Measurements from ENCODE around the gene IL21R. TPM values are rescaled to one million over a fixed set of nuclear protein-coding genes. Genes with fewer than 3 reads are reported as not detected.

IL21R gene
- total and polyA plus RNA-seq, 10 of the 15 experiments (the other 5 are each of a cell fraction or from before 2014, with no cell fraction given): 5.3 to 138 (median 82.5) TPM

DNA sequence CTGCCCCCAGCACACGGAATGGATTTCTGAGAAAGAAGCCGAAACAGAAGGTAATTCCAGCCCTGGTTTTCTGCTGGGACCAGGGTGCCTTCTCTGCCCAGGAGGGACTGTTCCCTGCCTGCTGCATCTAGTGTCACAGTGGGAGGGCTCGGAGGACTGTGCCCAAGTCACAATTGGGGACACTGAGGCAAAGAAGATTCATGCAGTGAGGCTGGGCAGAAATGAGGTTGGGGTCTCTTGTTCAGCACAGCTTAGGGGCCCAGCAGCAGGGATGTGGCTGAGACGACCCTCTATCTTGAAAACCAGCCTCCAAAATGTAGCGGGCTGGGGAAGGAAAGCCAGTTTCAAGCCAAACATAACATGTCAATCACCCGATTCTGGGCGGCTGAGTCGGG is 592 bp downstream of the IL21R start (continued):
- TF ChIP-seq, protein P1, sequence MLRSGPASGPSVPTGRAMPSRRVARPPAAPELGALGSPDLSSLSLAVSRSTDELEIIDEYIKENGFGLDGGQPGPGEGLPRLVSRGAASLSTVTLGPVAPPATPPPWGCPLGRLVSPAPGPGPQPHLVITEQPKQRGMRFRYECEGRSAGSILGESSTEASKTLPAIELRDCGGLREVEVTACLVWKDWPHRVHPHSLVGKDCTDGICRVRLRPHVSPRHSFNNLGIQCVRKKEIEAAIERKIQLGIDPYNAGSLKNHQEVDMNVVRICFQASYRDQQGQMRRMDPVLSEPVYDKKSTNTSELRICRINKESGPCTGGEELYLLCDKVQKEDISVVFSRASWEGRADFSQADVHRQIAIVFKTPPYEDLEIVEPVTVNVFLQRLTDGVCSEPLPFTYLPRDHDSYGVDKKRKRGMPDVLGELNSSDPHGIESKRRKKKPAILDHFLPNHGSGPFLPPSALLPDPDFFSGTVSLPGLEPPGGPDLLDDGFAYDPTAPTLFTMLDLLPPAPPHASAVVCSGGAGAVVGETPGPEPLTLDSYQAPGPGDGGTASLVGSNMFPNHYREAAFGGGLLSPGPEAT (IDR thresholded peaks at IDR 0.05; ENCODE audit: low read depth): no peak
- TF ChIP-seq, protein P2, sequence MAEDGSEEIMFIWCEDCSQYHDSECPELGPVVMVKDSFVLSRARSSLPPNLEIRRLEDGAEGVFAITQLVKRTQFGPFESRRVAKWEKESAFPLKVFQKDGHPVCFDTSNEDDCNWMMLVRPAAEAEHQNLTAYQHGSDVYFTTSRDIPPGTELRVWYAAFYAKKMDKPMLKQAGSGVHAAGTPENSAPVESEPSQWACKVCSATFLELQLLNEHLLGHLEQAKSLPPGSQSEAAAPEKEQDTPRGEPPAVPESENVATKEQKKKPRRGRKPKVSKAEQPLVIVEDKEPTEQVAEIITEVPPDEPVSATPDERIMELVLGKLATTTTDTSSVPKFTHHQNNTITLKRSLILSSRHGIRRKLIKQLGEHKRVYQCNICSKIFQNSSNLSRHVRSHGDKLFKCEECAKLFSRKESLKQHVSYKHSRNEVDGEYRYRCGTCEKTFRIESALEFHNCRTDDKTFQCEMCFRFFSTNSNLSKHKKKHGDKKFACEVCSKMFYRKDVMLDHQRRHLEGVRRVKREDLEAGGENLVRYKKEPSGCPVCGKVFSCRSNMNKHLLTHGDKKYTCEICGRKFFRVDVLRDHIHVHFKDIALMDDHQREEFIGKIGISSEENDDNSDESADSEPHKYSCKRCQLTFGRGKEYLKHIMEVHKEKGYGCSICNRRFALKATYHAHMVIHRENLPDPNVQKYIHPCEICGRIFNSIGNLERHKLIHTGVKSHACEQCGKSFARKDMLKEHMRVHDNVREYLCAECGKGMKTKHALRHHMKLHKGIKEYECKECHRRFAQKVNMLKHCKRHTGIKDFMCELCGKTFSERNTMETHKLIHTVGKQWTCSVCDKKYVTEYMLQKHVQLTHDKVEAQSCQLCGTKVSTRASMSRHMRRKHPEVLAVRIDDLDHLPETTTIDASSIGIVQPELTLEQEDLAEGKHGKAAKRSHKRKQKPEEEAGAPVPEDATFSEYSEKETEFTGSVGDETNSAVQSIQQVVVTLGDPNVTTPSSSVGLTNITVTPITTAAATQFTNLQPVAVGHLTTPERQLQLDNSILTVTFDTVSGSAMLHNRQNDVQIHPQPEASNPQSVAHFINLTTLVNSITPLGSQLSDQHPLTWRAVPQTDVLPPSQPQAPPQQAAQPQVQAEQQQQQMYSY (CRISPR knock-in tag; IDR thresholded peaks at IDR 0.05): no peak
- TF ChIP-seq LARP7 (IDR thresholded peaks at IDR 0.05) (no peak), FOXK2 (IDR thresholded peaks at IDR 0.05) (no peak), PAX5 (IDR thresholded peaks at IDR 0.05; ENCODE audit: borderline replicate concordance, low read depth, low read length) (no peak), CBFB (IDR thresholded peaks at IDR 0.05; ENCODE audit: low read depth) (no peak), IRF4 (IDR thresholded peaks at IDR 0.05; ENCODE audit: low read depth, low read length) (no peak), STAT1 (conservative IDR thresholded peaks at IDR 0.05) (no peak), CHD1 (IDR thresholded peaks at IDR 0.05; ENCODE audit: low read depth, low read length) (peak; percentile 24; the same call in 1 of the 2 replicates), SREBF1 (IDR thresholded peaks at IDR 0.05; ENCODE audit: low read length) (no peak), NFXL1 (IDR thresholded peaks at IDR 0.05; ENCODE audit: borderline replicate concordance) (no peak), EGR1 (IDR thresholded peaks at IDR 0.05; ENCODE audit: borderline replicate concordance in 1 of 2, low read depth in 2 of 2, low read length in 2 of 2) (0 out of 3 replicates have a peak, but pooled peaks of 1 of the 2 experiments have one; percentile 8), POLR2A (IDR thresholded peaks at IDR 0.05; ENCODE audit: low read depth, low read length) (no peak), NR2C2 (IDR thresholded peaks at IDR 0.05; ENCODE audit: borderline replicate concordance, control insufficient read depth, insufficient read length, low read depth) (no peak)
- TF ChIP-seq, protein P3, sequence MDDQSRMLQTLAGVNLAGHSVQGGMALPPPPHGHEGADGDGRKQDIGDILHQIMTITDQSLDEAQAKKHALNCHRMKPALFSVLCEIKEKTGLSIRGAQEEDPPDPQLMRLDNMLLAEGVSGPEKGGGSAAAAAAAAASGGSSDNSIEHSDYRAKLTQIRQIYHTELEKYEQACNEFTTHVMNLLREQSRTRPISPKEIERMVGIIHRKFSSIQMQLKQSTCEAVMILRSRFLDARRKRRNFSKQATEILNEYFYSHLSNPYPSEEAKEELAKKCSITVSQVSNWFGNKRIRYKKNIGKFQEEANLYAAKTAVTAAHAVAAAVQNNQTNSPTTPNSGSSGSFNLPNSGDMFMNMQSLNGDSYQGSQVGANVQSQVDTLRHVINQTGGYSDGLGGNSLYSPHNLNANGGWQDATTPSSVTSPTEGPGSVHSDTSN (IDR thresholded peaks at IDR 0.05; ENCODE audit: insufficient replicate concordance, low read depth, low read length): peak; percentile 66
- TF ChIP-seq, protein P4, sequence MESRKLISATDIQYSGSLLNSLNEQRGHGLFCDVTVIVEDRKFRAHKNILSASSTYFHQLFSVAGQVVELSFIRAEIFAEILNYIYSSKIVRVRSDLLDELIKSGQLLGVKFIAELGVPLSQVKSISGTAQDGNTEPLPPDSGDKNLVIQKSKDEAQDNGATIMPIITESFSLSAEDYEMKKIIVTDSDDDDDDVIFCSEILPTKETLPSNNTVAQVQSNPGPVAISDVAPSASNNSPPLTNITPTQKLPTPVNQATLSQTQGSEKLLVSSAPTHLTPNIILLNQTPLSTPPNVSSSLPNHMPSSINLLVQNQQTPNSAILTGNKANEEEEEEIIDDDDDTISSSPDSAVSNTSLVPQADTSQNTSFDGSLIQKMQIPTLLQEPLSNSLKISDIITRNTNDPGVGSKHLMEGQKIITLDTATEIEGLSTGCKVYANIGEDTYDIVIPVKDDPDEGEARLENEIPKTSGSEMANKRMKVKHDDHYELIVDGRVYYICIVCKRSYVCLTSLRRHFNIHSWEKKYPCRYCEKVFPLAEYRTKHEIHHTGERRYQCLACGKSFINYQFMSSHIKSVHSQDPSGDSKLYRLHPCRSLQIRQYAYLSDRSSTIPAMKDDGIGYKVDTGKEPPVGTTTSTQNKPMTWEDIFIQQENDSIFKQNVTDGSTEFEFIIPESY (IDR thresholded peaks at IDR 0.05): no peak
- TF ChIP-seq, protein P5, sequence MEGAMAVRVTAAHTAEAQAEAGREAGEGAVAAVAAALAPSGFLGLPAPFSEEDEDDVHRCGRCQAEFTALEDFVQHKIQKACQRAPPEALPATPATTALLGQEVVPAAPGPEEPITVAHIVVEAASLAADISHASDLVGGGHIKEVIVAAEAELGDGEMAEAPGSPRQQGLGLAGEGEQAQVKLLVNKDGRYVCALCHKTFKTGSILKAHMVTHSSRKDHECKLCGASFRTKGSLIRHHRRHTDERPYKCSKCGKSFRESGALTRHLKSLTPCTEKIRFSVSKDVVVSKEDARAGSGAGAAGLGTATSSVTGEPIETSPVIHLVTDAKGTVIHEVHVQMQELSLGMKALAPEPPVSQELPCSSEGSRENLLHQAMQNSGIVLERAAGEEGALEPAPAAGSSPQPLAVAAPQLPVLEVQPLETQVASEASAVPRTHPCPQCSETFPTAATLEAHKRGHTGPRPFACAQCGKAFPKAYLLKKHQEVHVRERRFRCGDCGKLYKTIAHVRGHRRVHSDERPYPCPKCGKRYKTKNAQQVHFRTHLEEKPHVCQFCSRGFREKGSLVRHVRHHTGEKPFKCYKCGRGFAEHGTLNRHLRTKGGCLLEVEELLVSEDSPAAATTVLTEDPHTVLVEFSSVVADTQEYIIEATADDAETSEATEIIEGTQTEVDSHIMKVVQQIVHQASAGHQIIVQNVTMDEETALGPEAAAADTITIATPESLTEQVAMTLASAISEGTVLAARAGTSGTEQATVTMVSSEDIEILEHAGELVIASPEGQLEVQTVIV (IDR thresholded peaks at IDR 0.05; ENCODE audit: borderline replicate concordance, partially characterized antibody): no peak
- TF ChIP-seq, protein P6, sequence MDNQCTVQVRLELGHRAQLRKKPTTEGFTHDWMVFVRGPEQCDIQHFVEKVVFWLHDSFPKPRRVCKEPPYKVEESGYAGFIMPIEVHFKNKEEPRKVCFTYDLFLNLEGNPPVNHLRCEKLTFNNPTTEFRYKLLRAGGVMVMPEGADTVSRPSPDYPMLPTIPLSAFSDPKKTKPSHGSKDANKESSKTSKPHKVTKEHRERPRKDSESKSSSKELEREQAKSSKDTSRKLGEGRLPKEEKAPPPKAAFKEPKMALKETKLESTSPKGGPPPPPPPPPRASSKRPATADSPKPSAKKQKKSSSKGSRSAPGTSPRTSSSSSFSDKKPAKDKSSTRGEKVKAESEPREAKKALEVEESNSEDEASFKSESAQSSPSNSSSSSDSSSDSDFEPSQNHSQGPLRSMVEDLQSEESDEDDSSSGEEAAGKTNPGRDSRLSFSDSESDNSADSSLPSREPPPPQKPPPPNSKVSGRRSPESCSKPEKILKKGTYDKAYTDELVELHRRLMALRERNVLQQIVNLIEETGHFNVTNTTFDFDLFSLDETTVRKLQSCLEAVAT (IDR thresholded peaks at IDR 0.05): 0 out of 2 replicates have a peak, but pooled peaks have one; percentile 6
